GM10248 (cell line): ENCODE data around the gene UQCR11.
A peak's percentile ranks its signal among the peaks of the same experiment; 100 is the strongest.

Source experiments
- CTCF ChIA-PET: fragments of 300-600 bp; sonication (Branson Sonifier 250); formaldehyde crosslinking; extraction: SDS; loops from one replicate; lab custom pipeline; 2021; ENCODE audit warnings: antibody characterized with exemption; lab: Yijun Ruan, JAX
- POLR2A ChIA-PET: fragments of 350-650 bp; sonication (Branson Sonifier 250); formaldehyde crosslinking; extraction: SDS; loops from one replicate; lab custom pipeline; 2020; ENCODE audit warnings: antibody characterized with exemption; lab: Yijun Ruan, JAX
- DNase-seq: peaks from one replicate; pipeline ENCODE4 v3.0.0; 2012; ENCODE audit errors: extremely low spot score
- TF ChIP-seq, protein P1 (sequence below): IDR thresholded peaks from 2 replicates; pipeline ENCODE4 v1.5.1; 2012; ENCODE audit warnings: mild to moderate bottlenecking, low read depth; ENCODE audit errors: extremely low read depth, missing control alignments, control extremely low read depth

Gene UQCR11

DNA sequence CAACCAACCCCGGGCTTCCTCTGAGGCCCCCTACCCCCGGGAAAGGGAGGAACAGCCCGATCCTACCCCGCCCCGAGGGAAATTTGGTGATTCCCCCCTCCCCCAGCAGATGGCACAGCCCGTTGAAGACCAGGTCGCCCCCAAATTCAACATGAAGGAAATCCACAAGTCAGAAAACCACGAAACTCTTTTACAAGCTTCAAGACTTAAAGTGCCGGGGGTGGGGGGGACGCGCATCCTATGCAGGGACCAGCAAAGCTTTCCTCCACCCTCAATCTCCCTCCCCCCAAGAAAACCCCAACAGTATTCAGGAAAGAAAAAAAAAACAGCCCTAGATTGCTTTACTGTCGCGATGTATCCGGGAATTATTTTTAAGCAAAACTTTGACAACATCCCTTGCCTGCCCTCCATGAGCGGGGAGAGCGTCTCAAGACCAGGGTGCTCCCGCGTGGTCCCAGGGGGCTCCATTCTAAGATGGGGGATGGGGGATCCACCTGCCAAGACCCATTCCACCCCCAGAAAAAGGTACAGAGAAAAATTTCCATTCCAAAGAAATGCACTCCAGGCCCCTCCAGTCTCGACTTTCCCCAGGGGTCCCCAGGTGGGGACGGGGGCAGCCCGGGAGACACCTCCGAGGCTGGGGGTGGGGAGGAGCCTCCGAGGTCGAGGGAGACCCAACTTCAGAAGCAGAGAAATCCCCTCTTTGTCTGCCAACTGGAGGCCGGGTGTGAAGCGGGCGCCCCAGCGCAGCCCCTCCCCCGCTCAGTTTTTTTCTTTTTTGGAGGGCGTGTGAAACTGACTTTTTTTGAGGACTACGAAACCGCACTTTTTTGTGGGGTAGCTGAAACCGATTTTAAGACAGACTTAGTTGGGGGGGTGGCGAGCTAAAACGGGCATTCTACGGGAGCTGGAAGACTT is 45.6 kb upstream of the UQCR11 start:
- peak; percentile 70 for DNase-seq
- ChIA-PET CTCF (interaction anchor here (0.8 to 1.9 kb wide), 7 partner anchors 10 to 175 kb away, joined by 3 to 9 read pairs (median 4); no protein-coding TSS in a partner anchor), POLR2A (no interaction called here)
- TF ChIP-seq, protein P1, sequence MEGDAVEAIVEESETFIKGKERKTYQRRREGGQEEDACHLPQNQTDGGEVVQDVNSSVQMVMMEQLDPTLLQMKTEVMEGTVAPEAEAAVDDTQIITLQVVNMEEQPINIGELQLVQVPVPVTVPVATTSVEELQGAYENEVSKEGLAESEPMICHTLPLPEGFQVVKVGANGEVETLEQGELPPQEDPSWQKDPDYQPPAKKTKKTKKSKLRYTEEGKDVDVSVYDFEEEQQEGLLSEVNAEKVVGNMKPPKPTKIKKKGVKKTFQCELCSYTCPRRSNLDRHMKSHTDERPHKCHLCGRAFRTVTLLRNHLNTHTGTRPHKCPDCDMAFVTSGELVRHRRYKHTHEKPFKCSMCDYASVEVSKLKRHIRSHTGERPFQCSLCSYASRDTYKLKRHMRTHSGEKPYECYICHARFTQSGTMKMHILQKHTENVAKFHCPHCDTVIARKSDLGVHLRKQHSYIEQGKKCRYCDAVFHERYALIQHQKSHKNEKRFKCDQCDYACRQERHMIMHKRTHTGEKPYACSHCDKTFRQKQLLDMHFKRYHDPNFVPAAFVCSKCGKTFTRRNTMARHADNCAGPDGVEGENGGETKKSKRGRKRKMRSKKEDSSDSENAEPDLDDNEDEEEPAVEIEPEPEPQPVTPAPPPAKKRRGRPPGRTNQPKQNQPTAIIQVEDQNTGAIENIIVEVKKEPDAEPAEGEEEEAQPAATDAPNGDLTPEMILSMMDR: no peak

DNA sequence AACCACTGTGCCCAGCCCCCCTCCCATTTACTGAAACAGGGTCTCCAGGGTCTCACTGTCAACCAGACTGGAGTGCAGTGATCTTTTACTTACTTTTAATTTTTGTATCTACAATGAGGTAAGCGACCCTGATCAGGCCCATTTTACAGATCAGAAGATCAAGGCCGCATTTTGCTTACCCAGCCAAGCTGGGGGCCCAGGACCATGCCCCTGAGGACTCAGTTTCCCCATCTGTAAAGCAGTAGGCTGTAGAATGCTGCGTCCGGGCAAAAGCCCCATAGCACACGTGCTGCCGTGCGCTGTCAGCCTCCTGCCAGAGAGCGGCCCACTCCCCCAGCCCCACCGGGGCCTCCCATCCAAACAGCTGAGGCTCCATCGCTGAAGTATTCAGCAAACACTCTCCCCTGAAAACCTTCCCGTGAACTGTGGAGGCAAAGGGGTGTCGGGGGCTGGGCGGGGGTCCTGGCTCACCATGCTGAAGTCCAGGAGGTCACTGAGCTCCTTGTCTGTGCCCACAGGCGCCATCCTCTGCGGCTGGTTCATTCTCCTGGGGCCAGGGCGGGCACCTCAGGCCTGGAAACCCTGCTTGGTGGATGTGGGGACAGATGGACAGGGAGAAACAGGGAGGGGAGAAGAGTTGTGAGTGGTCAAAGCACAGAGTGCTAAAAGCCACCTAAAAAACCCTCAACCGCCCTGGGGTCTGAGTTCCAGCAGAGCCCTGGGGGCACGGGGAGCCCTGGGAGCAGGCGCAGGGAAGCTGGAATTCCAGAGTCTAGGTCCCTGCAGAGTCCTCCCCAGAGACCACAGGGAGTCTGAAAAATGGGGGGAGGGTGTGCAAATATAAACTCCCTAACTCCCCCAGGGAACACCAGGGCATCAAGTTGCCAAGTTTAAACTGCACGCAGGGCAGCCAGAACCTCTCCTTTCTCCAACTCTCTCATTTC is 44.7 kb upstream of the UQCR11 start:
- TF ChIP-seq, protein P1: no peak
- ChIA-PET POLR2A (no interaction called here), CTCF (interaction anchor here (1.0 to 1.9 kb wide), 6 partner anchors 9 to 176 kb away, joined by 3 to 9 read pairs (median 5); no protein-coding TSS in a partner anchor)
- no peak for DNase-seq

DNA sequence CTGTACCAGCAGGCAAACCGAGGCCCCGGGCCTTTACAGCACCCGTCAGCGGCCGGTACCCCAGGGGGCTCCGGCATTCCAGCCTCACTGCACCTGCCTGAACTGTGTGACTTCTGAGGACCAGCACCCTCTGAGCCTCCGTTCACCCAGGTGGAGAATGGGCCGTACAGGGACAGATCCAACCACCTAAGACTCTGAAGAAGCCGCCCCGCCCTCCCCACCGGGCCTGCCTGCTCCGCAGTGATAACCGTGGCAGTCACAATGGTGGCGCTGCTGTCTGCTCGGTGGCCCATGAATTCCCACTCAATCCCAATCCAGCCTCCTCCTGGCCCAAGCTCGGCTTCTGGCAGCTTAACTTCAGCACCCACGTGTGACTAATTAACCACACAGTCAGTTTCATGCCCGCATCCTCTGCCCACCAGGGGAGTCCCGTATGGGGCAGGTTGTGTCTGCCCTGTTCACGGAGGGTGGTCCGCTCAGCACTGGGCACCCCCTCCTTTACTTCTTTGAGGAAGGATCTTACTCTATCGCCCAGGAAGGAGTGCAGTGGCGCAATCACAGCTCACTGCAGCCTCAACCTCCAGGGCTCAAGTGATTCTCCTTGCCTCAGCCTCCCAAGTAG is 43.8 kb upstream of the UQCR11 start:
- TF ChIP-seq, protein P1: peak; percentile 9
- ChIA-PET CTCF (interaction anchor here (1.1 to 1.9 kb wide), 4 partner anchors 24 to 177 kb away, joined by 3 to 9 read pairs (median 5); no protein-coding TSS in a partner anchor), POLR2A (no interaction called here)
- no peak for DNase-seq

DNA sequence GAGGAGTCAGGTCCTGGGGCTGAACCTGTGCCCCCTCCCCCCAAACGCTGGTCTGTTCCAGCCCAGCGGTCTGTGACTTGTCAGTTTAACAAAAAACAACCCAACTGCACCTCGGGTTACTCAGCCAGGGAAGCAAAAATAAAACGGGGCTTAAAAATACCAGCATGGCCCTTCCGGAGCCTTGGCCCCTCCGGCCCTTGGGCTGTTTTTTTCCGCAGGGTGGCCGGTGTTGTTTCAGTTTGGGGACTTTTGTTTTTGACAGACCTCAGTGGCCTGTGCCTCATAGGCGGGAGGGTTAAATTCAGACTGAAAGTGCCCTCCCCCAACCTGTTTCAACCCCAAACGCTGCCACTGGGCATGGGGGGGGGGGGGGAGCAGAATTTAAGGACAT is 43.2 kb upstream of the UQCR11 start:
- TF ChIP-seq, protein P1: no peak
- POLR2A ChIA-PET: no interaction called here
- CTCF ChIA-PET: interaction anchor here (1.1 kb wide), 1 partner anchor 24 kb away, joined by 3 read pairs; no protein-coding TSS in a partner anchor
- DNase-seq: peak; percentile 85

DNA sequence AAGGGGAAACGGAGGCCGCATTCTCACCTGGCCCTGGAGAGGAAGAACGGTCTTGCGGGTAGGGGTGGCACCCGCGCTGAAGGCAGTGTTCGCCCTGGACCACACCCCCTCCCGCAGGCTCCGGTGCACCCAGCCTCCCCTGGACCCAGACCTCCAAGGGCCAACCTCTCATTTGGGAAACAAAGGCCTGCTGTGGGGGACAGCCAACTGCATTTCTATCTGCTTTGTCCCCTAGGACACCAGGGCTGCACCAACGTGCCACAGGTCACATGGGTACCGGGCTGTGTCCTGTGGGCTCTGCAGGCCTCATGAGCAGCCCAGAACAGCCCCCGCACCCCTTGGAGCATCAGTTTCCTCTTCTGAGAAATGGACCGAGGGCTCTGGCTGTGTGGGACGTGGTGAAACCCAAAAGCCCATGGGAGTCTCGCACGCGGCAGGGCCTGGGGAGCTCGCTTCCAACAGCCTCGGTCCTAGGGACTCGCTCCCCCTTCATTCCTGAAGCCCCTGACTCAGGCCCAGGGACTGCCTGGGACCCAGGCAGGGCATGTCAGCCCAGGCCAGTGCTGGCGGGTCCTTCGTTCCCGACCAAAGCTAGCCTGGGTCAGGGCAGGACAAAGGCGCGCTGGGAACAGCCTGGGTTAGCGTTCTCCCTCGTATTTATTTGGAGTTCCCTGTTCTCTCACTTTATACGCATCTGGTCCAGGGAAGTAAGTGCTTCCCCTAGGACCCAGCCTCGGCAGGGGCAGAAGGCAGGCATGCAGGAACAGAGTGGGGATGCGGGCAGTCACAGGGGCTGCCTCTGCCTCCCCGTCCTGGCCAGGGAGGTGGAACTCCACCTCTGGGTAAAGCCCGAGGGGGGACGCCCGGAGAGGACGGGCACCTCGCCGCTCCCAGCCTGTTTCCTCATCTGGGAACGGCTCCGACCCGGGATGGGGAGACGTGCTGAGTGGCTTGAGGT is 42.5 kb upstream of the UQCR11 start:
- ChIA-PET POLR2A (no interaction called here), CTCF (interaction anchor here (1.1 kb wide), 1 partner anchor 25 kb away, joined by 3 read pairs; no protein-coding TSS in a partner anchor)
- no peak for DNase-seq
- TF ChIP-seq, protein P1: no peak
